Mesendoderm (in vitro differentiated cells): ENCODE measurements around the gene MUC22.

ENCODE experiments used
- DNase-seq: peaks from one replicate; pipeline ENCODE4 v3.0.0; 2013
- H2AK5ac ChIP-seq: 2 replicates; pipeline ENCODE4 v1.6.1; 2013; ENCODE audit warnings: low read length, inconsistent platforms
- H2BK120ac ChIP-seq: 2 replicates; pipeline ENCODE4 v1.6.1; 2013; ENCODE audit warnings: low read depth, mild to moderate bottlenecking, low read length, moderate library complexity, mixed read lengths
- H2BK15ac ChIP-seq: replicated peaks from 2 replicates; pipeline ENCODE4 v1.6.1; 2013; ENCODE audit warnings: low read depth, mild to moderate bottlenecking, moderate library complexity
- H2BK5ac ChIP-seq: 2 replicates; pipeline ENCODE4 v1.6.1; 2013; ENCODE audit warnings: low read length, inconsistent platforms
- H3K18ac ChIP-seq: 2 replicates; pipeline ENCODE4 v1.6.1; 2013; ENCODE audit warnings: mild to moderate bottlenecking, low read length, mixed read lengths
- H3K23ac ChIP-seq: one replicate; pipeline ENCODE4 v1.6.1; 2013; ENCODE audit warnings: low read length
- H3K27ac ChIP-seq: 2 replicates; pipeline ENCODE4 v1.5.1; 2013; ENCODE audit warnings: low read depth, mild to moderate bottlenecking, inconsistent platforms, low read length, moderate library complexity
- H3K27me3 ChIP-seq: 2 replicates; pipeline ENCODE4 v1.6.1; 2013; ENCODE audit warnings: low read length, control low read depth, mild to moderate bottlenecking, inconsistent platforms; ENCODE audit not compliant: insufficient read depth, poor library complexity
- H3K36me3 ChIP-seq: 2 replicates; pipeline ENCODE4 v1.6.1; 2013; ENCODE audit warnings: low read length, inconsistent platforms; ENCODE audit not compliant: control insufficient read depth, insufficient read depth
- H3K4ac ChIP-seq: one replicate; pipeline ENCODE4 v1.6.1; 2013; ENCODE audit warnings: low read depth, mild to moderate bottlenecking, low read length, moderate library complexity
- H3K4me1 ChIP-seq: 2 replicates; pipeline ENCODE4 v1.6.1; 2013; ENCODE audit warnings: low read depth, low read length, inconsistent platforms; ENCODE audit not compliant: control insufficient read depth
- H3K4me2 ChIP-seq: 2 replicates; pipeline ENCODE4 v1.6.1; 2013; ENCODE audit warnings: low read length
- H3K4me3 ChIP-seq: 2 replicates; pipeline ENCODE4 v1.5.1; 2013; ENCODE audit warnings: mild to moderate bottlenecking, low read length
- H3K56ac ChIP-seq: one replicate; pipeline ENCODE4 v1.6.1; 2013; ENCODE audit warnings: low read length
- H3K79me1 ChIP-seq: 2 replicates; pipeline ENCODE4 v1.6.1; 2013; ENCODE audit warnings: low read length, inconsistent platforms
- H3K79me2 ChIP-seq: 2 replicates; pipeline ENCODE4 v1.6.1; 2013; ENCODE audit warnings: mild to moderate bottlenecking, low read length; ENCODE audit not compliant: control insufficient read depth, insufficient read depth
- H3K9ac ChIP-seq: 2 replicates; pipeline ENCODE4 v1.6.1; 2013; ENCODE audit warnings: low read length, inconsistent platforms
- H4K5ac ChIP-seq: one replicate; pipeline ENCODE4 v1.6.1; 2013; ENCODE audit warnings: low read length
- H4K8ac ChIP-seq: one replicate; pipeline ENCODE4 v1.6.1; 2013; ENCODE audit warnings: low read depth, mild to moderate bottlenecking, control low read depth, low read length, moderate library complexity
- WGBS: extraction: QIAGEN DNeasy Blood & Tissue Kit; methylation state at CpG from one replicate; pipeline ENCODE4 v1.1.7; 2013; ENCODE audit warnings: low lambda C conversion rate, missing lambda C conversion rate; ENCODE audit not compliant: insufficient coverage; ENCODE audit errors: extremely low coverage; 5-methylcytosine and 5-hydroxymethylcytosine counted together

The MUC22 gene

GRCh38 chr6:31074401-31074800 is 64.1 kb downstream of the MUC22 start:
- H3K27me3 ChIP-seq = no peaks in the 10 kb centered on the region
- H3K27ac ChIP-seq = no peak overlapping the region
- H3K18ac ChIP-seq = no peak overlapping the region
- no peak overlapping the region for H3K9ac ChIP-seq
- H3K4me3 ChIP-seq = no peak overlapping the region
- no peak overlapping the region for H2AK5ac ChIP-seq
- H3K4me1 ChIP-seq = no peaks in the 10 kb centered on the region
- H2BK5ac ChIP-seq = no peak overlapping the region
- H2BK120ac ChIP-seq = no peak overlapping the region
- DNase-seq = no peak
- no peak overlapping the region for H4K5ac ChIP-seq
- H3K79me2 ChIP-seq = no peaks in the 10 kb centered on the region
- no peak overlapping the region for H3K23ac ChIP-seq
- H3K56ac ChIP-seq = no peak overlapping the region
- H3K4ac ChIP-seq = no peak overlapping the region
- H3K4me2 ChIP-seq = no peak overlapping the region
- no CpG with 5 or more reads among the region's 4 CpGs for WGBS
- H2BK15ac ChIP-seq = no peak overlapping the region
- no peak overlapping the region for H4K8ac ChIP-seq
- H3K79me1 ChIP-seq = no peaks in the 10 kb centered on the region
- H3K36me3 ChIP-seq = no peaks in the 10 kb centered on the region

GRCh38 chr6:31075528-31075927 is 65.3 kb downstream of the MUC22 start:
- Histone ChIP-seq H2BK15ac (no peak overlapping the region), H3K4me1 (no peaks in the 10 kb centered on the region), H3K27ac (no peak overlapping the region), H3K4ac (no peak overlapping the region), H3K18ac (no peak overlapping the region), H2BK5ac (no peak overlapping the region), H4K8ac (no peak overlapping the region), H3K79me2 (no peaks in the 10 kb centered on the region), H2AK5ac (no peak overlapping the region), H3K56ac (no peak overlapping the region), H3K23ac (no peak overlapping the region), H3K27me3 (no peaks in the 10 kb centered on the region), H3K9ac (no peak overlapping the region), H3K4me3 (no peak overlapping the region), H3K36me3 (no peaks in the 10 kb centered on the region), H4K5ac (no peak overlapping the region), H3K79me1 (no peaks in the 10 kb centered on the region), H2BK120ac (no peak overlapping the region), H3K4me2 (no peak overlapping the region)
- DNase-seq = no peak
- no CpG with 5 or more reads among the region's 1 CpG for WGBS

GRCh38 chr6:31076611-31077010 is 66.3 kb downstream of the MUC22 start:
- Histone ChIP-seq H3K4me2 (no peak overlapping the region), H3K79me1 (no peaks in the 10 kb centered on the region), H2BK15ac (no peak overlapping the region), H2BK5ac (no peak overlapping the region), H3K23ac (no peak overlapping the region), H3K18ac (no peak overlapping the region), H4K8ac (no peak overlapping the region), H3K56ac (no peak overlapping the region), H3K79me2 (no peaks in the 10 kb centered on the region), H3K4me3 (no peak overlapping the region), H3K9ac (no peak overlapping the region), H3K4me1 (no peaks in the 10 kb centered on the region), H3K4ac (no peak overlapping the region), H4K5ac (no peak overlapping the region), H3K27me3 (no peaks in the 10 kb centered on the region), H3K27ac (no peak overlapping the region), H2BK120ac (no peak overlapping the region), H2AK5ac (no peak overlapping the region), H3K36me3 (no peaks in the 10 kb centered on the region)
- DNase-seq = no peak
- no CpG with 5 or more reads among the region's 4 CpGs for WGBS

DNA sequence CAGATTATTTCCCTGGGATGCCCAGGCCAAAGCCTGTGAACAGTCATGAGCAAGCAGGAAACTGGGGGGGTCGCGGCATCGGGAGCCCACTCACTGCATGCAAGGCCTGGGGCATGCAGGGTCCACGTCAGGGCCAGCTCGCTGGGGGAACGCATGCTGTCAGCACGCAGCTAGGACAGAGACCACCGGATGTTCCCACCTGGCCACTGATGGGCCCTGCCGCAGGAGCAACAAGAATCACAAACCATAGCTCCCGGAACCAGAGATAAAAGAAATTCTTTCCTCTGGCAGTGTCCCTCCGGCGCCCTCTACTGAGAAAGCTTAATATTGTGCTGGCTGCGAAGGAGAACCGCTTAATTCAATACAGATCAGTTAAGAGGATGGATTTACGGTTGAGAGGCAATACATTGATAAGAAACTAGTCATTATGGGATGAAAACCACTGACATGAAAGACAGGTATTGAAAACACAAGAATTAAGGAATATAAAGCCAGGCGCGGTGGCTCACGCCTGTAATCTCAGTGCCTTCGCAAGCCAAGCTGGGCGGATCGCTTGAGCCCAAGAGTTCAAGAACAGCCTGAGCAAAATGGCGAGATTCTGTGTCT is 69.5 kb downstream of the MUC22 start:
- H3K36me3 ChIP-seq = no peaks in the 10 kb centered on the region
- H4K8ac ChIP-seq = no peak overlapping the region
- no peak overlapping the region for H3K27ac ChIP-seq
- H2BK5ac ChIP-seq = no peak overlapping the region
- H3K18ac ChIP-seq = no peak overlapping the region
- H3K23ac ChIP-seq = no peak overlapping the region
- no peak overlapping the region for H3K9ac ChIP-seq
- H3K79me2 ChIP-seq = no peaks in the 10 kb centered on the region
- peak overlapping the region; percentile 61 for H3K56ac ChIP-seq
- no peaks in the 10 kb centered on the region for H3K4me1 ChIP-seq
- WGBS = no CpG with 5 or more reads among the region's 22 CpGs
- no peak overlapping the region for H2BK120ac ChIP-seq
- peak; percentile 80 for DNase-seq
- no peak overlapping the region for H3K4me2 ChIP-seq
- H3K79me1 ChIP-seq = no peaks in the 10 kb centered on the region
- no peak overlapping the region for H2AK5ac ChIP-seq
- no peak overlapping the region for H3K4me3 ChIP-seq
- H2BK15ac ChIP-seq = no peak overlapping the region
- H3K27me3 ChIP-seq = no peaks in the 10 kb centered on the region
- H4K5ac ChIP-seq = no peak overlapping the region
- no peak overlapping the region for H3K4ac ChIP-seq

DNA sequence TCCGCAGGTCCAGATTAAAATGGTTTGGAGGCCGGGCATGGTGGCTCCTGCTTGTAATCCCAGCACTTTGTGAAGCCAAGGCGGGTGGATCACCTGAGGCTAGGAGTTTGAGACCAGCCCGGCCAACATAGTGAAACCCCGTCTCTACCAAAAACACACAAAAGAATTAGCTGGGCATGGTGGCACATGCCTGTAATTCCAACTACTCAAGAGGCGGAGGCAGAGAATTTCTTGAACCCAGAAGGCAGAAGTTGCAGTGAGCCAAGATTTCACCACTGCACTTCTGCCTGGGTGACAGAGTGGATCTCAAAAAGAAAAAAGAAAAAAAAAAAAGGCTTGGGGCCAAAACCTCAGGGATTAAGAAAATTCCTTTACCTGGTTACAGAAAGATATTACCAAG is 71.6 kb downstream of the MUC22 start:
- H3K9ac ChIP-seq = no peak overlapping the region
- H3K79me1 ChIP-seq = no peaks in the 10 kb centered on the region
- no peak overlapping the region for H2AK5ac ChIP-seq
- no peak overlapping the region for H2BK5ac ChIP-seq
- H3K27me3 ChIP-seq = no peaks in the 10 kb centered on the region
- no peak overlapping the region for H3K23ac ChIP-seq
- no peak overlapping the region for H2BK15ac ChIP-seq
- H3K27ac ChIP-seq = no peak overlapping the region
- H3K79me2 ChIP-seq = no peaks in the 10 kb centered on the region
- no peak overlapping the region for H4K5ac ChIP-seq
- no peak overlapping the region for H3K4me2 ChIP-seq
- WGBS = no CpG with 5 or more reads among the region's 6 CpGs
- no peak overlapping the region for H4K8ac ChIP-seq
- DNase-seq = no peak
- H3K4ac ChIP-seq = no peak overlapping the region
- H2BK120ac ChIP-seq = no peak overlapping the region
- H3K36me3 ChIP-seq = no peaks in the 10 kb centered on the region
- no peak overlapping the region for H3K56ac ChIP-seq
- H3K4me3 ChIP-seq = no peak overlapping the region
- no peaks in the 10 kb centered on the region for H3K4me1 ChIP-seq
- H3K18ac ChIP-seq = no peak overlapping the region

DNA sequence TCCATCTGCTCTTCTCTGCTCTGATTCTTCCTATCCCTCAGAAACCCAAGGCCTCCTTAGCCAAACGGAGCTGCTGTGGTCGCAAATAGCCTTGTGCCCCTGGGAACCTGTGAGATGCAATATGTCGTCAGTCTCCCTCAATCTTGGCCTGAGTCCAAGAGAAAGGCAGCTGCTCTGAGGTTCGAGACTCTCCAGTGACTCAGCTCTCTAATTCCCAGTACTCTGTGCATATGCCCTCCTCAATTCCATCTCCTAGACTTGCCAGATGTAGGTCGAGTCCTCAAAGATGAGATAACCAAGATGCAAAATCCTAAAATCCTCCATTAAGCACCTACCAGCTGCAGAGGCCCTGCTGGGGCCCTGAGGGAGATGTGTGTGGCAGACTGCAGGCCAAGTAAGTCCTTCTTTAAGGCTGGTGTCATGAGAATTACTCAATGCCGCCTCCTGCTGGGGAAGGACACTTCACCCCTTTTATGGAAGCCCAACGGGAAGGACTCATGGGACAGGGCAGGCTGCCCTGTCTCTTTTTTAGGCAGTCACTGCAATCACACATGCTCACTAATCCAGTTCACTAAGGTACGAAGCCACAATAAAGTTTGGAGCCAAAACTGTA is 73.6 kb downstream of the MUC22 start:
- H3K9ac ChIP-seq = no peak overlapping the region
- no peak overlapping the region for H2BK15ac ChIP-seq
- H2BK5ac ChIP-seq = no peak overlapping the region
- H3K4ac ChIP-seq = no peak overlapping the region
- H3K36me3 ChIP-seq = no peaks in the 10 kb centered on the region
- H4K8ac ChIP-seq = no peak overlapping the region
- H3K18ac ChIP-seq = no peak overlapping the region
- DNase-seq = peak; percentile 86
- no peak overlapping the region for H3K56ac ChIP-seq
- no peak overlapping the region for H3K4me2 ChIP-seq
- no CpG with 5 or more reads among the region's 8 CpGs for WGBS
- no peaks in the 10 kb centered on the region for H3K27me3 ChIP-seq
- H3K27ac ChIP-seq = no peak overlapping the region
- no peak overlapping the region for H3K4me3 ChIP-seq
- H2AK5ac ChIP-seq = no peak overlapping the region
- no peaks in the 10 kb centered on the region for H3K4me1 ChIP-seq
- H3K23ac ChIP-seq = no peak overlapping the region
- H3K79me2 ChIP-seq = no peaks in the 10 kb centered on the region
- H2BK120ac ChIP-seq = no peak overlapping the region
- H3K79me1 ChIP-seq = no peaks in the 10 kb centered on the region
- no peak overlapping the region for H4K5ac ChIP-seq
